H9 (cell line): ENCODE data around the gene FOXR2. TPM values are rescaled to one million over a fixed set of nuclear protein-coding genes. Genes with fewer than 3 reads are reported as not detected.

ENCODE experiments used
- DNase-seq: peaks from one replicate; pipeline ENCODE4 v3.0.0-alpha.2; 2017
- H2AFZ ChIP-seq: one replicate; pipeline ENCODE4 v1.6.1; 2013; ENCODE audit warnings: mild to moderate bottlenecking, low read length, control low read depth, moderate library complexity
- H2AK5ac ChIP-seq: 2 replicates; pipeline ENCODE4 v1.6.1; 2013; ENCODE audit warnings: low read length, control low read depth, mixed read lengths; ENCODE audit not compliant: insufficient read length
- H2BK120ac ChIP-seq: one replicate; pipeline ENCODE4 v1.6.1; 2013; ENCODE audit warnings: low read depth, mild to moderate bottlenecking, low read length, control low read depth, inconsistent platforms; ENCODE audit not compliant: poor library complexity, severe bottlenecking
- H2BK12ac ChIP-seq: 2 replicates; pipeline ENCODE4 v1.6.1; 2013; ENCODE audit warnings: low read length, control low read depth, mixed read lengths, low read depth; ENCODE audit not compliant: insufficient read length
- H2BK15ac ChIP-seq: 2 replicates; pipeline ENCODE4 v1.6.1; 2013; ENCODE audit warnings: low read depth, low read length, control low read depth
- H2BK20ac ChIP-seq: one replicate; pipeline ENCODE4 v1.6.1; 2013; ENCODE audit warnings: low read depth, mild to moderate bottlenecking, low read length, control low read depth, inconsistent platforms; ENCODE audit not compliant: poor library complexity, severe bottlenecking
- H2BK5ac ChIP-seq: 2 replicates; pipeline ENCODE4 v1.6.1; 2013; ENCODE audit warnings: low read length, control low read depth, mixed read lengths; ENCODE audit not compliant: insufficient read length
- H3K14ac ChIP-seq: 2 replicates; pipeline ENCODE4 v1.6.1; 2013; ENCODE audit warnings: low read length, control low read depth; ENCODE audit not compliant: insufficient read depth
- H3K18ac ChIP-seq: 2 replicates; pipeline ENCODE4 v1.6.1; 2013; ENCODE audit warnings: low read depth, mild to moderate bottlenecking, mixed read lengths, low read length, control low read depth; ENCODE audit not compliant: insufficient read length
- H3K23ac ChIP-seq: 2 replicates; pipeline ENCODE4 v1.6.1; 2013; ENCODE audit warnings: low read length, control low read depth, mixed read lengths, low read depth; ENCODE audit not compliant: insufficient read length
- H3K23me2 ChIP-seq: 2 replicates; pipeline ENCODE4 v1.6.1; 2013; ENCODE audit warnings: low read depth, mild to moderate bottlenecking, mixed read lengths, low read length, control low read depth; ENCODE audit not compliant: insufficient read length, poor library complexity, severe bottlenecking
- H3K27ac ChIP-seq: 2 replicates; pipeline ENCODE4 v1.5.1; 2013; ENCODE audit warnings: low read length, control low read depth, mixed read lengths, low read depth; ENCODE audit not compliant: insufficient read length
- H3K27me3 ChIP-seq: 2 replicates; pipeline ENCODE4 v1.6.1; 2013; ENCODE audit warnings: low read length, control low read depth, inconsistent platforms; ENCODE audit not compliant: insufficient read depth
- H3K4ac ChIP-seq: 2 replicates; pipeline ENCODE4 v1.6.1; 2013; ENCODE audit warnings: low read depth, mild to moderate bottlenecking, control low read depth, inconsistent platforms, low read length, moderate library complexity
- H3K4me1 ChIP-seq: 2 replicates; pipeline ENCODE4 v1.6.1; 2013; ENCODE audit warnings: low read length, control low read depth, inconsistent platforms; ENCODE audit not compliant: insufficient read depth
- H3K4me2 ChIP-seq: 2 replicates; pipeline ENCODE4 v1.6.1; 2013; ENCODE audit warnings: low read length, control low read depth, mixed read lengths; ENCODE audit not compliant: insufficient read length, insufficient read depth
- H3K56ac ChIP-seq: 2 replicates; pipeline ENCODE4 v1.6.1; 2013; ENCODE audit warnings: low read depth, mild to moderate bottlenecking, mixed read lengths, low read length, control low read depth; ENCODE audit not compliant: insufficient read length
- H3K79me1 ChIP-seq: 2 replicates; pipeline ENCODE4 v1.6.1; 2013; ENCODE audit warnings: low read depth, mild to moderate bottlenecking, moderate library complexity, low read length, control low read depth, inconsistent platforms; ENCODE audit not compliant: insufficient read depth, poor library complexity, severe bottlenecking
- H3K79me2 ChIP-seq: 2 replicates; pipeline ENCODE4 v1.6.1; 2013; ENCODE audit warnings: low read length, control low read depth, inconsistent platforms; ENCODE audit not compliant: insufficient read depth
- H3K9ac ChIP-seq: 2 replicates; pipeline ENCODE4 v1.6.1; 2013; ENCODE audit warnings: low read length, control low read depth, mixed read lengths; ENCODE audit not compliant: insufficient read length; ENCODE audit errors: extremely low read depth
- H3K9me3 ChIP-seq: one replicate; pipeline ENCODE4 v1.6.1; 2013; ENCODE audit warnings: low read depth, low read length, inconsistent platforms; ENCODE audit not compliant: control insufficient read depth
- H3T11ph ChIP-seq: one replicate; pipeline ENCODE4 v1.6.1; 2013; ENCODE audit warnings: mild to moderate bottlenecking, low read length, control low read depth, inconsistent platforms
- H4K20me1 ChIP-seq: one replicate; pipeline ENCODE4 v1.6.1; 2013; ENCODE audit not compliant: control insufficient read depth, insufficient read length, insufficient read depth
- H4K5ac ChIP-seq: 2 replicates; pipeline ENCODE4 v1.6.1; 2013; ENCODE audit warnings: low read depth, mild to moderate bottlenecking, mixed read lengths, low read length, control low read depth; ENCODE audit not compliant: insufficient read length
- H4K8ac ChIP-seq: replicated peaks from 2 replicates; pipeline ENCODE4 v1.6.1; 2013; ENCODE audit warnings: low read length, control low read depth, mixed read lengths, low read depth; ENCODE audit not compliant: insufficient read length
- H4K91ac ChIP-seq: 2 replicates; pipeline ENCODE4 v1.6.1; 2013; ENCODE audit warnings: low read depth, mild to moderate bottlenecking, moderate library complexity, mixed read lengths, low read length, control low read depth; ENCODE audit not compliant: insufficient read length
- H3K27ac Mint-ChIP-seq, 3 experiments: 2 replicates in 2 of 3; 3 replicates in 1 of 3; pipeline ENCODE4 v1.8.0; 2020 to 2021; ENCODE audit warnings: mixed read lengths in 3 of 3, mild to moderate bottlenecking in 1 of 3, moderate library complexity in 1 of 3
- H3K27me3 Mint-ChIP-seq: 2 replicates; pipeline ENCODE4 v1.8.0; 2021; ENCODE audit warnings: low read depth, mild to moderate bottlenecking, moderate library complexity, mixed read lengths
- H3K36me3 Mint-ChIP-seq, 3 experiments: 2 replicates in 2 of 3; 3 replicates in 1 of 3; pipeline ENCODE4 v1.8.0; 2020 to 2021; ENCODE audit warnings: low read depth in 3 of 3, mixed read lengths in 3 of 3; ENCODE audit not compliant: insufficient read depth in 1 of 3
- H3K4me1 Mint-ChIP-seq, 2 experiments: 2 replicates each; pipeline ENCODE4 v1.8.0; 2020; ENCODE audit warnings: mixed read lengths in 2 of 2
- H3K4me3 Mint-ChIP-seq, 2 experiments: 2 replicates in 1 of 2; 3 replicates in 1 of 2; pipeline ENCODE4 v1.8.0; 2020 to 2021; ENCODE audit warnings: mild to moderate bottlenecking in 2 of 2, mixed read lengths in 2 of 2, moderate library complexity in 1 of 2
- H3K9me3 Mint-ChIP-seq, 2 experiments: 2 replicates in 1 of 2; 3 replicates in 1 of 2; pipeline ENCODE4 v1.8.0; 2020; ENCODE audit warnings: mild to moderate bottlenecking in 2 of 2, mixed read lengths in 2 of 2, moderate library complexity in 1 of 2
- CTCF ChIP-seq: fragments of 200-600 bp; sonication (generic); conservative IDR thresholded peaks from 3 replicates; pipeline ENCODE4 v1.8.0; 2021; ENCODE audit warnings: antibody characterized with exemption, mild to moderate bottlenecking
- WGBS: extraction: QIAGEN DNeasy Blood & Tissue Kit; methylation state at CpG from one replicate; pipeline ENCODE4 v1.1.7; 2013; ENCODE audit warnings: missing lambda C conversion rate, low lambda C conversion rate, mixed read lengths; ENCODE audit not compliant: insufficient read length; ENCODE audit errors: extremely low coverage; 5-methylcytosine and 5-hydroxymethylcytosine counted together
- total RNA-seq: library from RNA; stranded (reverse); gene quantifications from 2 replicates; pipeline ENCODE4 v1.2.1, GENCODE V29; 2021

Gene FOXR2
- total RNA-seq, 1 experiment from 2014 or later, result not detected

DNA sequence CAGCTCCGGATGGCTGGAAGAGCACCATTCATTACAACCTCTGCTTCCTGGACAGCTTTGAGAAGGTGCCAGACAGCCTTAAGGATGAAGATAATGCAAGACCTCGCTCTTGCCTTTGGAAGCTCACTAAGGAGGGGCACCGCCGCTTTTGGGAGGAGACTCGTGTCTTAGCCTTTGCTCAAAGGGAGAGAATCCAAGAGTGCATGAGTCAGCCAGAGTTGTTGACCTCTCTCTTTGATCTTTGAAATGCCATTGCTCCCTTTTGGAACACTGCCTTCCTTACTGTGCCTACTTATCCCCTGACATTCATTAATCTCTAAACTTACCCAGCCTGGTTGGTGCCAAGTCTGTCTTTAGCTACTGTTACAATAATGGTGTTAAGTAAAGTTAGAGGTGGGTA, 1.2 kb downstream of the FOXR2 start:
- no peak overlapping the region for H3K56ac ChIP-seq
- H4K5ac ChIP-seq, result no peak overlapping the region
- no peaks in the 10 kb centered on the region for H3K79me1 ChIP-seq
- no peak overlapping the region for H2BK12ac ChIP-seq
- H4K91ac ChIP-seq, result no peak overlapping the region
- no peak overlapping the region for H2BK120ac ChIP-seq
- H3K27ac ChIP-seq, result no peak overlapping the region
- H4K8ac ChIP-seq, result no peak overlapping the region
- no peak overlapping the region for H2BK15ac ChIP-seq
- no peak overlapping the region for H2AK5ac ChIP-seq
- H3K27me3 ChIP-seq, result no peaks in the 10 kb centered on the region
- H3K4me1 ChIP-seq, result no peaks in the 10 kb centered on the region
- Mint-ChIP-seq H3K36me3 (peaks cover 0 to 43% (median 7%) of the 10 kb centered on the region in 3 experiments; a peak in 4 of 7 replicates), H3K27me3 (peaks cover 4% of the 10 kb centered on the region; the same call in 1 of the 2 replicates), H3K27ac (no peak overlapping the region), H3K9me3 (peaks cover 85% of the 10 kb centered on the region in 2 experiments), H3K4me3 (no peak overlapping the region), H3K4me1 (no peaks in the 10 kb centered on the region)
- no CpG with 5 or more reads among the region's 5 CpGs for WGBS
- H4K20me1 ChIP-seq, result no peaks in the 10 kb centered on the region
- no peak overlapping the region for H3T11ph ChIP-seq
- no peaks in the 10 kb centered on the region for H3K23me2 ChIP-seq
- no peak overlapping the region for H3K9ac ChIP-seq
- H3K9me3 ChIP-seq, result peaks cover 60% of the 10 kb centered on the region
- no peak for TF ChIP-seq CTCF
- H2AFZ ChIP-seq, result no peak overlapping the region
- H3K23ac ChIP-seq, result no peak overlapping the region
- no peak overlapping the region for H3K18ac ChIP-seq
- no peaks in the 10 kb centered on the region for H3K79me2 ChIP-seq
- no peak overlapping the region for H2BK5ac ChIP-seq
- no peak for DNase-seq
- H3K4ac ChIP-seq, result no peak overlapping the region
- no peak overlapping the region for H3K14ac ChIP-seq
- H3K4me2 ChIP-seq, result no peak overlapping the region
- no peak overlapping the region for H2BK20ac ChIP-seq
